ENCODE measurements around the gene MERTK.

GRCh38 chr2:112053917-112054846 lies 155.8 kb downstream of the MERTK start:
- TF ChIP-seq CTCF (IDR thresholded peaks at IDR 0.05) (no peak), POLR2A (IDR thresholded peaks at IDR 0.05) (no peak)

All from ovary (tissue), 3 donors.